Measurements from ENCODE around the gene DLG2.

DNA sequence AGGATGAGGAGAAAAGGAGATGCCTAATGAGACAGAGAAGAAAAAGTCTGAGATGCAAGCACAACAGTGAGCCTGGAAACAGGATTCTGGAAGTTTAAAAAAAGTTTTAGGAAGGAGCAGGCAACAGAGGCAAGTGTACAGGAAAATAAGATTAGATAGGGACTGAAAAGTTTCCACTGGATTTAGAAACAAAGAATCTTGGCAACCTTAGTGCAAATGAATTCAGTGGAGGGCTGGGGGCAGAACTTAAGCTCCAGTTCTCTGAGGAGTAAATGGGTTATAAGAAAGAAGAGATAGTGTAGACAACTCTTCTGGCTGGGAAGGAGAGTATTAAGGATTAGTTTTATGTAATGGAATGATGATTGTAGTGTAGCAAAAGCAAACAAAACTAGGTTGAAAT, 1712.1 kb downstream of the DLG2 start:
- TF ChIP-seq, protein P1, sequence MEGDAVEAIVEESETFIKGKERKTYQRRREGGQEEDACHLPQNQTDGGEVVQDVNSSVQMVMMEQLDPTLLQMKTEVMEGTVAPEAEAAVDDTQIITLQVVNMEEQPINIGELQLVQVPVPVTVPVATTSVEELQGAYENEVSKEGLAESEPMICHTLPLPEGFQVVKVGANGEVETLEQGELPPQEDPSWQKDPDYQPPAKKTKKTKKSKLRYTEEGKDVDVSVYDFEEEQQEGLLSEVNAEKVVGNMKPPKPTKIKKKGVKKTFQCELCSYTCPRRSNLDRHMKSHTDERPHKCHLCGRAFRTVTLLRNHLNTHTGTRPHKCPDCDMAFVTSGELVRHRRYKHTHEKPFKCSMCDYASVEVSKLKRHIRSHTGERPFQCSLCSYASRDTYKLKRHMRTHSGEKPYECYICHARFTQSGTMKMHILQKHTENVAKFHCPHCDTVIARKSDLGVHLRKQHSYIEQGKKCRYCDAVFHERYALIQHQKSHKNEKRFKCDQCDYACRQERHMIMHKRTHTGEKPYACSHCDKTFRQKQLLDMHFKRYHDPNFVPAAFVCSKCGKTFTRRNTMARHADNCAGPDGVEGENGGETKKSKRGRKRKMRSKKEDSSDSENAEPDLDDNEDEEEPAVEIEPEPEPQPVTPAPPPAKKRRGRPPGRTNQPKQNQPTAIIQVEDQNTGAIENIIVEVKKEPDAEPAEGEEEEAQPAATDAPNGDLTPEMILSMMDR (IDR thresholded peaks at IDR 0.05): no peak
- TF ChIP-seq POLR2AphosphoS5 (IDR thresholded peaks at IDR 0.05): no peak
- no peak for TF ChIP-seq EP300 (IDR thresholded peaks at IDR 0.05)
- TF ChIP-seq POLR2A (IDR thresholded peaks at IDR 0.05): no peak
